Loucy (cell line): ENCODE measurements around the gene SUOX.

Experiments used
- H2AFZ ChIP-seq: fragments of 200-600 bp; sonication (generic); 2 replicates; pipeline ENCODE4 v1.6.0; 2016; ENCODE audit warnings: antibody characterized with exemption, mild to moderate bottlenecking, low read length, moderate library complexity
- H3F3A ChIP-seq: fragments of 200-600 bp; 2 replicates; pipeline ENCODE4 v1.6.0; 2016; ENCODE audit warnings: antibody characterized with exemption, low read depth, mild to moderate bottlenecking
- H3K27me3 ChIP-seq: fragments of 200-600 bp; sonication (generic); 2 replicates; pipeline ENCODE4 v1.6.1; 2014; ENCODE audit warnings: low read length, mild to moderate bottlenecking; ENCODE audit not compliant: insufficient read depth, poor library complexity, severe bottlenecking
- H3K36me3 ChIP-seq: fragments of 200-600 bp; sonication (generic); 2 replicates; pipeline ENCODE4 v1.6.1; 2016; ENCODE audit warnings: low read length; ENCODE audit not compliant: insufficient read depth
- H3K4me1 ChIP-seq: fragments of 200-600 bp; sonication (generic); 2 replicates; pipeline ENCODE4 v1.5.1; 2014; ENCODE audit warnings: low read length, mild to moderate bottlenecking; ENCODE audit not compliant: insufficient read depth, poor library complexity, severe bottlenecking
- H3K4me2 ChIP-seq: fragments of 200-600 bp; sonication (generic); 2 replicates; pipeline ENCODE4 v1.6.0; 2014; ENCODE audit warnings: antibody characterized with exemption, low read length, low read depth, mild to moderate bottlenecking; ENCODE audit not compliant: poor library complexity, severe bottlenecking
- H3K4me3 ChIP-seq: fragments of 200-600 bp; sonication (generic); 2 replicates; pipeline ENCODE4 v1.5.1; 2014; ENCODE audit warnings: low read length, mild to moderate bottlenecking, mixed read lengths; ENCODE audit not compliant: poor library complexity, severe bottlenecking
- H3K79me2 ChIP-seq: fragments of 200-600 bp; sonication (generic); 2 replicates; pipeline ENCODE4 v1.6.1; 2014; ENCODE audit warnings: low read length; ENCODE audit not compliant: insufficient read depth
- H3K9ac ChIP-seq: fragments of 200-600 bp; sonication (generic); 2 replicates; pipeline ENCODE4 v1.6.0; 2014; ENCODE audit warnings: mild to moderate bottlenecking, low read depth, low read length, moderate library complexity; ENCODE audit not compliant: poor library complexity, severe bottlenecking
- H3K9me2 ChIP-seq: fragments of 200-600 bp; sonication (generic); replicated peaks from 2 replicates; pipeline ENCODE4 v1.6.1; 2016; ENCODE audit warnings: low read depth, low read length, mixed read lengths
- H3K9me3 ChIP-seq: fragments of 200-600 bp; sonication (generic); 2 replicates; pipeline ENCODE4 v1.6.1; 2014; ENCODE audit warnings: mild to moderate bottlenecking, antibody characterized with exemption, low read length, low read depth; ENCODE audit not compliant: insufficient read depth
- H4K20me1 ChIP-seq: fragments of 200-600 bp; sonication (generic); 2 replicates; pipeline ENCODE4 v1.6.0; 2014; ENCODE audit warnings: antibody characterized with exemption, low read length, mild to moderate bottlenecking; ENCODE audit not compliant: insufficient read depth, poor library complexity, severe bottlenecking
- EZH2phosphoT487 ChIP-seq: fragments of 200-600 bp; IDR thresholded peaks from 2 replicates; pipeline ENCODE4 v1.6.1; 2018; ENCODE audit warnings: antibody characterized with exemption, mild to moderate bottlenecking, moderate library complexity, borderline replicate concordance
- TF ChIP-seq, protein P1 (sequence below): fragments of 200-600 bp; sonication (generic); conservative IDR thresholded peaks from 2 replicates; pipeline ENCODE4 v1.5.1; 2014; ENCODE audit warnings: mild to moderate bottlenecking, antibody characterized with exemption, low read length

The SUOX gene

GRCh38 chr12:56046027-56046780, 49.1 kb downstream of the SUOX start:
- Histone ChIP-seq H3K36me3 (peaks cover 26% of the 10 kb centered on the region), H2AFZ (no peak overlapping the region), H3K4me1 (peaks cover 15% of the 10 kb centered on the region), H3K4me3 (no peak overlapping the region), H3K9me3 (no peaks in the 10 kb centered on the region), H3K79me2 (peaks cover 35% of the 10 kb centered on the region), H3K9me2 (no peaks in the 10 kb centered on the region), H4K20me1 (peaks cover 24% of the 10 kb centered on the region), H3F3A (peaks cover 13% of the 10 kb centered on the region; the same call in 1 of the 2 replicates), H3K9ac (no peak overlapping the region), H3K27me3 (no peaks in the 10 kb centered on the region), H3K4me2 (no peak overlapping the region)
- TF ChIP-seq EZH2phosphoT487 = no peak
- TF ChIP-seq, protein P1, sequence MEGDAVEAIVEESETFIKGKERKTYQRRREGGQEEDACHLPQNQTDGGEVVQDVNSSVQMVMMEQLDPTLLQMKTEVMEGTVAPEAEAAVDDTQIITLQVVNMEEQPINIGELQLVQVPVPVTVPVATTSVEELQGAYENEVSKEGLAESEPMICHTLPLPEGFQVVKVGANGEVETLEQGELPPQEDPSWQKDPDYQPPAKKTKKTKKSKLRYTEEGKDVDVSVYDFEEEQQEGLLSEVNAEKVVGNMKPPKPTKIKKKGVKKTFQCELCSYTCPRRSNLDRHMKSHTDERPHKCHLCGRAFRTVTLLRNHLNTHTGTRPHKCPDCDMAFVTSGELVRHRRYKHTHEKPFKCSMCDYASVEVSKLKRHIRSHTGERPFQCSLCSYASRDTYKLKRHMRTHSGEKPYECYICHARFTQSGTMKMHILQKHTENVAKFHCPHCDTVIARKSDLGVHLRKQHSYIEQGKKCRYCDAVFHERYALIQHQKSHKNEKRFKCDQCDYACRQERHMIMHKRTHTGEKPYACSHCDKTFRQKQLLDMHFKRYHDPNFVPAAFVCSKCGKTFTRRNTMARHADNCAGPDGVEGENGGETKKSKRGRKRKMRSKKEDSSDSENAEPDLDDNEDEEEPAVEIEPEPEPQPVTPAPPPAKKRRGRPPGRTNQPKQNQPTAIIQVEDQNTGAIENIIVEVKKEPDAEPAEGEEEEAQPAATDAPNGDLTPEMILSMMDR = no peak

DNA sequence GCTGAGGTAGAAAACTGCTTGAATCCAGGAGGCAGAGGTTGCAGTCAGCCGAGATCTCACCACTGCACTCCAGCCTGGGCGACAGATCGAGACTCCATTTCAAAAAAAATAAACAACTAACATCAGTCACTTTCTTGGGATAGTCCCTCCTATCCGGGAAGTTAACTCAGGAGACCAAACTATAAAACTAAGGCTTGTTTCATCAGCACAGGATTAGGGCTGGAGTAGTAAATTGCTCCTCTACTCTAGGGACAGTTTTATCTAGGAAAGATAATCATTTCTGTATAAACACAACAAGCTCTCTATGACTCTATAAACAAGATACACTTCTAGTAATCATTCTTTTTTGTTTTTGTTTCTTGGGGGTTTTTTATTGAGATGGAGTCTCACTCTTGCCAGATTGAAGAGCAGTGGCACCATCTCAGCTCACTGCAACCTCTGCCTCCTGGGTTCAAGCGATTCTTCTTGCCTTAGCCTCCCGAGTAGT, 56.4 kb downstream of the SUOX start:
- Histone ChIP-seq H3F3A (no peaks in the 10 kb centered on the region), H3K4me2 (no peak overlapping the region), H3K79me2 (no peaks in the 10 kb centered on the region), H3K9ac (no peak overlapping the region), H3K36me3 (no peaks in the 10 kb centered on the region), H4K20me1 (no peaks in the 10 kb centered on the region), H3K4me3 (no peak overlapping the region), H3K9me3 (no peaks in the 10 kb centered on the region), H3K9me2 (no peaks in the 10 kb centered on the region), H2AFZ (no peak overlapping the region), H3K27me3 (no peaks in the 10 kb centered on the region), H3K4me1 (no peaks in the 10 kb centered on the region)
- TF ChIP-seq, protein P1 = no peak
- TF ChIP-seq EZH2phosphoT487 = no peak
